HepG2 (cell line): ENCODE measurements around the gene EIF5. TPM values are rescaled to one million over a fixed set of nuclear protein-coding genes. Genes with fewer than 3 reads are reported as not detected.

Source experiments
- BORCS8-MEF2B ChIP-seq: sonication (generic); formaldehyde crosslinking; IDR thresholded peaks from 2 replicates; pipeline ENCODE4 v1.8.0; 2022; ENCODE audit warnings: mild to moderate bottlenecking, missing genetic modification reagents
- GLI4 ChIP-seq: sonication (generic); formaldehyde crosslinking; IDR thresholded peaks from 2 replicates; pipeline ENCODE4 v1.5.1; 2020; ENCODE audit warnings: missing genetic modification reagents, mild to moderate bottlenecking, moderate library complexity, borderline replicate concordance
- HNRNPL ChIP-seq: fragments of 200-400 bp; formaldehyde crosslinking; IDR thresholded peaks from 2 replicates; pipeline ENCODE4 v1.6.1; 2017; ENCODE audit warnings: mild to moderate bottlenecking, low read depth, low read length
- KAT7 ChIP-seq: IDR thresholded peaks from 2 replicates; pipeline ENCODE4 v1.6.1; 2018; ENCODE audit warnings: borderline replicate concordance, missing compliant biosample characterization
- KDM6A ChIP-seq: IDR thresholded peaks from 2 replicates; pipeline ENCODE4 v1.6.1; 2016; ENCODE audit warnings: low read depth
- KMT2A ChIP-seq: sonication (generic); formaldehyde crosslinking; IDR thresholded peaks from 2 replicates; pipeline ENCODE4 v1.4.0; 2020; ENCODE audit warnings: missing genetic modification reagents
- POLR2A ChIP-seq, 2 experiments: IDR thresholded peaks; 2 replicates each; pipeline ENCODE4 v1.6.1; 2011; ENCODE audit warnings: low read depth in 2 of 2, low read length in 2 of 2, mild to moderate bottlenecking in 1 of 2, moderate library complexity in 1 of 2; ENCODE audit not compliant: insufficient read depth in 1 of 2
- SKI ChIP-seq: fragments of 450-650 bp; IDR thresholded peaks from one replicate; pipeline ENCODE4 v1.6.1; 2018; ENCODE audit warnings: mild to moderate bottlenecking; ENCODE audit not compliant: partially characterized antibody
- SPEN ChIP-seq: sonication (generic); formaldehyde crosslinking; IDR thresholded peaks from 2 replicates; pipeline ENCODE4 v1.5.1; 2020; ENCODE audit warnings: low read depth, mild to moderate bottlenecking, missing genetic modification reagents
- SRY ChIP-seq: sonication (generic); formaldehyde crosslinking; IDR thresholded peaks from 2 replicates; pipeline ENCODE4 v1.8.0; 2022; ENCODE audit warnings: mild to moderate bottlenecking, missing genetic modification reagents
- STAT6 ChIP-seq: sonication (generic); formaldehyde crosslinking; IDR thresholded peaks from 2 replicates; pipeline ENCODE4 v1.4.0; 2020; ENCODE audit warnings: missing genetic modification reagents, mild to moderate bottlenecking, borderline replicate concordance
- YEATS2 ChIP-seq: sonication (generic); formaldehyde crosslinking; IDR thresholded peaks from 2 replicates; pipeline ENCODE4 v1.4.0; 2020; ENCODE audit warnings: missing genetic modification reagents, borderline replicate concordance
- ZBTB43 ChIP-seq: sonication (generic); formaldehyde crosslinking; conservative IDR thresholded peaks from 2 replicates; pipeline ENCODE4 v1.4.0; 2020; ENCODE audit warnings: missing genetic modification reagents
- ZBTB46 ChIP-seq: sonication (generic); formaldehyde crosslinking; IDR thresholded peaks from 2 replicates; pipeline ENCODE4 v1.4.0; 2020; ENCODE audit warnings: mild to moderate bottlenecking, missing genetic modification reagents, borderline replicate concordance
- ZIK1 ChIP-seq: sonication (generic); formaldehyde crosslinking; IDR thresholded peaks from 2 replicates; pipeline ENCODE4 v1.5.0; 2020; ENCODE audit warnings: mild to moderate bottlenecking, low read depth, missing genetic modification reagents, borderline replicate concordance
- ZNF605 ChIP-seq: sonication (generic); formaldehyde crosslinking; IDR thresholded peaks from 2 replicates; pipeline ENCODE4 v1.8.0; 2022; ENCODE audit warnings: mild to moderate bottlenecking, missing genetic modification reagents
- ZNF672 ChIP-seq: sonication (generic); formaldehyde crosslinking; IDR thresholded peaks from 2 replicates; pipeline ENCODE4 v1.8.1; 2022; ENCODE audit warnings: missing genetic modification reagents
- ZNF770 ChIP-seq: sonication (generic); formaldehyde crosslinking; IDR thresholded peaks from 2 replicates; pipeline ENCODE4 v1.5.0; 2020; ENCODE audit warnings: mild to moderate bottlenecking, missing genetic modification reagents
- polyA plus RNA-seq, 8 experiments: library from polyadenylated mRNA; depleted of rRNA in 3 of 8; stranded (reverse) in 7 of 8; unstranded in 1 of 8; fragments of >200 nt; fragmentation: Illumina TruSeq in 4 of 8; extraction: Trizol in 4 of 8; gene quantifications; 2 replicates each; pipeline versions ENCODE4 v1.2.1 to v1.2.3, GENCODE V29; 2011 to 2016; ENCODE audit warnings: low read depth in 4 of 8, missing spikeins in 1 of 8, mixed read lengths in 1 of 8; ENCODE audit not compliant: insufficient read depth in 1 of 8
- total RNA-seq, 5 experiments: library from RNA; depleted of rRNA; stranded (reverse); fragments of >200 nt; fragmentation: Illumina TruSeq; extraction: Trizol; gene quantifications; 2 replicates each; pipeline ENCODE4 v1.2.3, GENCODE V29; 2016; ENCODE audit warnings: low read depth in 1 of 5
- TF ChIP-seq, protein P1 (sequence below): sonication (generic); formaldehyde crosslinking; IDR thresholded peaks from 2 replicates; pipeline ENCODE4 v1.5.0; 2020; ENCODE audit warnings: mild to moderate bottlenecking, missing genetic modification reagents, moderate library complexity

Gene EIF5
- total and polyA plus RNA-seq, 2 of the 13 experiments (the other 11 are each of a cell fraction or from before 2014, with no cell fraction given): 189 to 281 TPM

DNA sequence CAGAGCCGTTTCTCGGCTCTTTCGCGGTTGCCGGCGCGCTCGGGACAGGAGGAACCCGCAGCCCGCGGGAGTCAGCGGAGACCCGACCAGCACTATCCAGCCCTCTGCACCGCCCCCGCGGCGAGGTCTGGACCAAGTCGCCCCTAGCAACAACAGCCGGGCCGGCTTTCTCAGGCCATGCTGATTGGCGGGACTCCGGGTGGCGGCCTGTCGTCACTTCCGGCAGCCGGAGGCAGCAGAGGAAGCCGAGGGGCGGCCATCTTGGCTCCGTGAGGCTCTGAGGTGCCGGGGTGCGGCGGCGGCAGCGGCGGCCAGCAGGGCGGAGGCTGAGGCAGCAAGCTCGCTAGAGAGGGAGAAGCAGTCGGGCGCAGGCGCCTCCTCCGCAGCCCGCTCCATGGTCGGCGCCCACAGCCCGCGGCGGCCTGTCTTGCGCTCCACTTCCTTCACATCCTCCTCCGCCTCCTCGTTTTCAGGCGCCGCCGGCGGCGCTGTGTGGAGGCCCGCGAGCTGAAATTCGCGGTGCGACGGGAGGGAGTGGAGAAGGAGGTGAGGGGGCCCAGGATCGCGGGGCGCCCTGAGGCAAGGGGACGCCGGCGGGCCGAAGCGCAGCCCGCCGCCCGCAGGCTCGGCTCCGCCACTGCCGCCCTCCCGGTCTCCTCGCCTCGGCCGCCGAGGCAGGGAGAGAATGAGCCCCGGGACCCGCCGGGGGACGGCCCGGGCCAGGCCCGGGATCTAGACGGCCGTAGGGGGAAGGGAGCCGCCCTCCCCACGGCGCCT lies 51.3 kb downstream of the EIF5 start, which contains the start of gene MARK3 (continued):
- peak; percentile 62; the same call in 1 of the 2 replicates for TF ChIP-seq YEATS2 (CRISPR knock-in tag)
- peak; percentile 66; the same call in 1 of the 2 replicates for TF ChIP-seq ZNF605 (CRISPR knock-in tag)
- peak; percentile 64; the same call in 1 of the 2 replicates for TF ChIP-seq ZNF770 (CRISPR knock-in tag)
- TF ChIP-seq BORCS8-MEF2B: 0 out of 2 replicates have a peak, but pooled peaks have one; percentile 16
- TF ChIP-seq STAT6 (CRISPR knock-in tag): 0 out of 2 replicates have a peak, but pooled peaks have one; percentile 49
- TF ChIP-seq KMT2A (CRISPR knock-in tag): peak; percentile 90
- peak; percentile 63 for TF ChIP-seq GLI4 (CRISPR knock-in tag)
- TF ChIP-seq KDM6A (CRISPR knock-in tag): no peak
- TF ChIP-seq ZBTB43 (CRISPR knock-in tag): no peak
- peak; percentile 49; the same call in 1 of the 2 replicates for TF ChIP-seq KAT7 (CRISPR knock-in tag)
- TF ChIP-seq POLR2A (IDR thresholded peaks at IDR 0.05; ENCODE audit: insufficient read depth in 1 of 2, low read depth in 2 of 2, low read length in 2 of 2): peak; percentile 60 to 85; a peak in 3 of 4 replicates
- no peak for TF ChIP-seq ZNF672
- TF ChIP-seq ZBTB46: no peak
- TF ChIP-seq SPEN (CRISPR knock-in tag): peak; percentile 73
- TF ChIP-seq ZIK1 (CRISPR knock-in tag): peak; percentile 70; the same call in 1 of the 2 replicates
- TF ChIP-seq SRY (CRISPR knock-in tag): 0 out of 2 replicates have a peak, but pooled peaks have one; percentile 45
- 0 out of 2 replicates have a peak, but pooled peaks have one; percentile 23 for TF ChIP-seq HNRNPL
- TF ChIP-seq SKI: peak; percentile 45
- TF ChIP-seq, protein P1, sequence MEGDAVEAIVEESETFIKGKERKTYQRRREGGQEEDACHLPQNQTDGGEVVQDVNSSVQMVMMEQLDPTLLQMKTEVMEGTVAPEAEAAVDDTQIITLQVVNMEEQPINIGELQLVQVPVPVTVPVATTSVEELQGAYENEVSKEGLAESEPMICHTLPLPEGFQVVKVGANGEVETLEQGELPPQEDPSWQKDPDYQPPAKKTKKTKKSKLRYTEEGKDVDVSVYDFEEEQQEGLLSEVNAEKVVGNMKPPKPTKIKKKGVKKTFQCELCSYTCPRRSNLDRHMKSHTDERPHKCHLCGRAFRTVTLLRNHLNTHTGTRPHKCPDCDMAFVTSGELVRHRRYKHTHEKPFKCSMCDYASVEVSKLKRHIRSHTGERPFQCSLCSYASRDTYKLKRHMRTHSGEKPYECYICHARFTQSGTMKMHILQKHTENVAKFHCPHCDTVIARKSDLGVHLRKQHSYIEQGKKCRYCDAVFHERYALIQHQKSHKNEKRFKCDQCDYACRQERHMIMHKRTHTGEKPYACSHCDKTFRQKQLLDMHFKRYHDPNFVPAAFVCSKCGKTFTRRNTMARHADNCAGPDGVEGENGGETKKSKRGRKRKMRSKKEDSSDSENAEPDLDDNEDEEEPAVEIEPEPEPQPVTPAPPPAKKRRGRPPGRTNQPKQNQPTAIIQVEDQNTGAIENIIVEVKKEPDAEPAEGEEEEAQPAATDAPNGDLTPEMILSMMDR (CRISPR knock-in tag): peak; percentile 37
